IMR-90 (cell line): ENCODE measurements around the gene RRN3.

Source experiments
- CTCF ChIP-seq: conservative IDR thresholded peaks from 2 replicates; pipeline ENCODE4 v1.5.1; 2012; ENCODE audit warnings: mild to moderate bottlenecking, low read depth, low read length, improper control_type of control experiment
- MAFK ChIP-seq: IDR thresholded peaks from 2 replicates; pipeline ENCODE4 v1.6.1; 2012; ENCODE audit warnings: low read depth, low read length, improper control_type of control experiment
- MAZ ChIP-seq: IDR thresholded peaks from 2 replicates; pipeline ENCODE4 v1.6.1; 2012; ENCODE audit warnings: low read depth, mild to moderate bottlenecking, low read length, improper control_type of control experiment, moderate library complexity, borderline replicate concordance
- POLR2A ChIP-seq: IDR thresholded peaks from 2 replicates; pipeline ENCODE4 v1.6.1; 2012; ENCODE audit warnings: mild to moderate bottlenecking, low read depth, low read length
- RAD21 ChIP-seq: IDR thresholded peaks from 2 replicates; pipeline ENCODE4 v1.6.1; 2012; ENCODE audit warnings: low read length, improper control_type of control experiment
- SMC3 ChIP-seq: fragments of 150-350 bp; IDR thresholded peaks from 2 replicates; pipeline ENCODE4 v1.6.1; 2016; ENCODE audit warnings: low read depth, mild to moderate bottlenecking, antibody characterized with exemption, low read length, moderate library complexity
- USF2 ChIP-seq: fragments of 150-350 bp; IDR thresholded peaks from 2 replicates; pipeline ENCODE4 v1.6.1; 2017; ENCODE audit warnings: mild to moderate bottlenecking, antibody characterized with exemption, low read length, low read depth

- TF ChIP-seq CTCF (no peak), USF2 (no peak), RAD21 (no peak), MAZ (no peak), MAFK (no peak), POLR2A (no peak), SMC3 (no peak)
Measured at GRCh38 chr16:15052747-15053476, 41.2 kb downstream of the RRN3 start.
